Memory B cell (primary cell): ENCODE results near the gene FBXO28.

Experiments
- ATAC-seq: fragments of 150-1000 bp; cut with Tn5 transposase; 2 replicates; pipeline ENCODE4 v1.10.0; 2021; ENCODE audit warnings: low read depth, mild to moderate bottlenecking, moderate library complexity
- DNase-seq, 2 donors: peaks; one replicate each; pipeline ENCODE4 v3.0.0; 2022; ENCODE audit warnings: low spot score in 2 of 2
- H3K27ac Mint-ChIP-seq: one replicate; pipeline ENCODE4 v1.8.0; 2022; ENCODE audit warnings: mild to moderate bottlenecking, moderate library complexity, mixed read lengths
- H3K27me3 Mint-ChIP-seq: one replicate; pipeline ENCODE4 v1.8.0; 2022; ENCODE audit warnings: mixed read lengths
- H3K36me3 Mint-ChIP-seq: one replicate; pipeline ENCODE4 v1.8.0; 2022; ENCODE audit warnings: mild to moderate bottlenecking, mixed read lengths
- H3K4me1 Mint-ChIP-seq: one replicate; pipeline ENCODE4 v1.8.0; 2022; ENCODE audit warnings: mixed read lengths
- H3K4me3 Mint-ChIP-seq: one replicate; pipeline ENCODE4 v1.8.0; 2022; ENCODE audit warnings: mild to moderate bottlenecking, moderate library complexity, mixed read lengths
- H3K9me3 Mint-ChIP-seq: one replicate; pipeline ENCODE4 v1.8.0; 2022; ENCODE audit warnings: mixed read lengths

FBXO28 gene

GRCh38 chr1:224177356-224177999 lies 63.6 kb downstream of the FBXO28 start:
- Mint-ChIP-seq H3K27me3 (no peaks in the 10 kb centered on the region), H3K4me3 (no peak overlapping the region), H3K27ac (no peak overlapping the region), H3K4me1 (peaks cover 12% of the 10 kb centered on the region), H3K9me3 (no peaks in the 10 kb centered on the region), H3K36me3 (no peaks in the 10 kb centered on the region)
- ATAC-seq (no peak), DNase-seq (no peak)

- H3K4me3 Mint-ChIP-seq = no peak overlapping the region
- no peaks in the 10 kb centered on the region for H3K9me3 Mint-ChIP-seq
- no peaks in the 10 kb centered on the region for H3K36me3 Mint-ChIP-seq
- ATAC-seq = no peak
- DNase-seq = no peak
- H3K27me3 Mint-ChIP-seq = no peaks in the 10 kb centered on the region
- no peak overlapping the region for H3K27ac Mint-ChIP-seq
- peaks cover 13% of the 10 kb centered on the region for H3K4me1 Mint-ChIP-seq
Measured at GRCh38 chr1:224178894-224179293, 65.0 kb downstream of the FBXO28 start.

GRCh38 chr1:224180783-224181452 lies 67.0 kb downstream of the FBXO28 start:
- DNase-seq = no peak
- Mint-ChIP-seq H3K36me3 (peaks cover 2% of the 10 kb centered on the region), H3K4me3 (no peak overlapping the region), H3K27ac (no peak overlapping the region), H3K4me1 (peaks cover 27% of the 10 kb centered on the region), H3K9me3 (no peaks in the 10 kb centered on the region), H3K27me3 (no peaks in the 10 kb centered on the region)
- no peak for ATAC-seq

GRCh38 chr1:224181453-224181810 lies 67.5 kb downstream of the FBXO28 start:
- Mint-ChIP-seq H3K27me3 (no peaks in the 10 kb centered on the region), H3K4me3 (no peak overlapping the region), H3K4me1 (peaks cover 31% of the 10 kb centered on the region), H3K9me3 (no peaks in the 10 kb centered on the region), H3K27ac (peak overlapping the region; percentile 98), H3K36me3 (peaks cover 2% of the 10 kb centered on the region)
- no peak for DNase-seq
- no peak for ATAC-seq

- DNase-seq (peak in 1 of 2 donors; percentile 49), ATAC-seq (peak; percentile 57)
- H3K4me1 Mint-ChIP-seq = peaks cover 37% of the 10 kb centered on the region
- no peaks in the 10 kb centered on the region for H3K9me3 Mint-ChIP-seq
- peaks cover 2% of the 10 kb centered on the region for H3K36me3 Mint-ChIP-seq
- no peaks in the 10 kb centered on the region for H3K27me3 Mint-ChIP-seq
- peak overlapping the region; percentile 98 for H3K27ac Mint-ChIP-seq
- peak overlapping the region; percentile 87 for H3K4me3 Mint-ChIP-seq
Measured at GRCh38 chr1:224182057-224182865, 68.3 kb downstream of the FBXO28 start.

- no peaks in the 10 kb centered on the region for H3K27me3 Mint-ChIP-seq
- peak; percentile 72 for ATAC-seq
Measured at GRCh38 chr1:224182866-224183590, 69.1 kb downstream of the FBXO28 start, which contains the start of gene DEGS1. DEGS1 (plus strand) TSS chr1:224183240; CDS start chr1:224183337, 97 bp downstream.

GRCh38 chr1:224183591-224184312 lies 69.8 kb downstream of the FBXO28 start:
- DNase-seq (peak; percentile 63 to 77), ATAC-seq (peak; percentile 47)
- peaks cover 5% of the 10 kb centered on the region for H3K36me3 Mint-ChIP-seq
- no peaks in the 10 kb centered on the region for H3K9me3 Mint-ChIP-seq
- no peaks in the 10 kb centered on the region for H3K27me3 Mint-ChIP-seq
- peaks cover 42% of the 10 kb centered on the region for H3K4me1 Mint-ChIP-seq
- peak overlapping the region; percentile 98 for H3K27ac Mint-ChIP-seq
- peak overlapping the region; percentile 94 for H3K4me3 Mint-ChIP-seq

More at GRCh38 chr1:224182866-224183590, 69.1 kb downstream of the FBXO28 start, which contains the start of gene DEGS1:
- peak; percentile 82 to 89 for DNase-seq
- H3K27ac Mint-ChIP-seq = peak within 1 kb of the TSS; percentile 98
- peaks cover 39% of the 10 kb centered on the region for H3K4me1 Mint-ChIP-seq
- H3K36me3 Mint-ChIP-seq = peaks cover 2% of the 10 kb centered on the region
- H3K9me3 Mint-ChIP-seq = no peaks in the 10 kb centered on the region
- peak within 1 kb of the TSS; percentile 94 for H3K4me3 Mint-ChIP-seq

- H3K36me3 Mint-ChIP-seq = peaks cover 9% of the 10 kb centered on the region
- DNase-seq = no peak
- no peaks in the 10 kb centered on the region for H3K27me3 Mint-ChIP-seq
- H3K4me1 Mint-ChIP-seq = peaks cover 42% of the 10 kb centered on the region
- no peaks in the 10 kb centered on the region for H3K9me3 Mint-ChIP-seq
- no peak for ATAC-seq
- peak overlapping the region; percentile 94 for H3K4me3 Mint-ChIP-seq
- H3K27ac Mint-ChIP-seq = peak overlapping the region; percentile 98
Measured at GRCh38 chr1:224185208-224185607, 71.3 kb downstream of the FBXO28 start.

GRCh38 chr1:224188286-224188685 lies 74.4 kb downstream of the FBXO28 start:
- H3K4me1 Mint-ChIP-seq = peaks cover 30% of the 10 kb centered on the region
- no peak overlapping the region for H3K4me3 Mint-ChIP-seq
- H3K9me3 Mint-ChIP-seq = no peaks in the 10 kb centered on the region
- H3K27ac Mint-ChIP-seq = no peak overlapping the region
- peaks cover 15% of the 10 kb centered on the region for H3K36me3 Mint-ChIP-seq
- DNase-seq (no peak), ATAC-seq (no peak)
- no peaks in the 10 kb centered on the region for H3K27me3 Mint-ChIP-seq

- H3K27me3 Mint-ChIP-seq = no peaks in the 10 kb centered on the region
- H3K36me3 Mint-ChIP-seq = peaks cover 20% of the 10 kb centered on the region
- no peak for ATAC-seq
- H3K4me3 Mint-ChIP-seq = no peak overlapping the region
- H3K27ac Mint-ChIP-seq = no peak overlapping the region
- H3K9me3 Mint-ChIP-seq = no peaks in the 10 kb centered on the region
- H3K4me1 Mint-ChIP-seq = peaks cover 25% of the 10 kb centered on the region
- DNase-seq = no peak
Measured at GRCh38 chr1:224189561-224189960, 75.7 kb downstream of the FBXO28 start.

GRCh38 chr1:224192082-224192788 lies 78.3 kb downstream of the FBXO28 start:
- Mint-ChIP-seq H3K9me3 (no peaks in the 10 kb centered on the region), H3K36me3 (peaks cover 21% of the 10 kb centered on the region), H3K27ac (peak overlapping the region; percentile 75), H3K4me3 (no peak overlapping the region), H3K27me3 (no peaks in the 10 kb centered on the region), H3K4me1 (peaks cover 11% of the 10 kb centered on the region)
- ATAC-seq = peak; percentile 97
- DNase-seq = no peak

GRCh38 chr1:224193319-224193966 lies 79.5 kb downstream of the FBXO28 start:
- Mint-ChIP-seq H3K9me3 (no peaks in the 10 kb centered on the region), H3K4me1 (peaks cover 11% of the 10 kb centered on the region), H3K4me3 (no peak overlapping the region), H3K27me3 (no peaks in the 10 kb centered on the region), H3K27ac (peak overlapping the region; percentile 79), H3K36me3 (peaks cover 22% of the 10 kb centered on the region)
- DNase-seq (no peak), ATAC-seq (no peak)
